HG03575 (cell line): ENCODE results near the gene SP3.

ENCODE experiments used
- ATAC-seq: cut with Tn5 transposase; IDR thresholded peaks from one replicate; pipeline ENCODE4 v1.9.1; 2021; ENCODE audit not compliant: unreplicated experiment, insufficient number of reproducible peaks, low FRiP score; ENCODE audit errors: extremely low read depth

The SP3 gene

DNA sequence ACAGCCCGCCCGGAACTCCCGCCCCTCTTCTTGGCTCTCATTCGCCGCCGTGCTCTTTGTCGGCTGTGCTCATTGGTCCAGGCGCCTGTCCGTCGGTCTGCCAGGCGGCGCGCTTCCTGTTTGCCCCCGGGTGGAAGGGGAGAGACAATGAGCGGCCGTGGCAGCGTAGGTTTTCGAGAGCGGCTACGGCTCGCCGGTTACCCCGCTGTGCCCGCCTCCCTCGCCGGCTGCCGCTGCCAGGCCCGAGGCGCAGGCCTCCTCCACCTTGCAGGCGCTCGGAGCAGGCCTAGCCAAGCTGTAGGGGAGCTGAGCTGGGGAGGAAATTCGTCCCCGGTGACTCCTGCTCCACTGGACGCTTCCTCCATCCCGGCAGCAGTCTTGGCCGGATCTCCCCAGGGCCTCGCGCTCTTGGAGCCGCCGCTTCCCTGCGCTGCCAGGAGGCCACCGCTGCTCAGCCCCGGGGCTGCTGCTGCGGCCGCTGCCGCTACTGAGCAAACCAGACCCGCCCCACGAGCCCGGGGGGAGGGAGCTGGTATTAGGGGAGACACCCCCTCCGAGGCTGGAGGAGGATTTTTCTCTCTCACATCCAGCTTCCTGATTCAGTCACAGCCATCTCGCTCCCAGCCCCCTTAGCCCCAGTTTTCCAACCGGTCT lies at the start of gene SP3:
Gene SP3 (minus strand): TSS at position 2 of the 654 bp plus-strand sequence. CDS start 202 bp downstream, outside the sequence.
- ATAC-seq = peak; percentile 38

DNA sequence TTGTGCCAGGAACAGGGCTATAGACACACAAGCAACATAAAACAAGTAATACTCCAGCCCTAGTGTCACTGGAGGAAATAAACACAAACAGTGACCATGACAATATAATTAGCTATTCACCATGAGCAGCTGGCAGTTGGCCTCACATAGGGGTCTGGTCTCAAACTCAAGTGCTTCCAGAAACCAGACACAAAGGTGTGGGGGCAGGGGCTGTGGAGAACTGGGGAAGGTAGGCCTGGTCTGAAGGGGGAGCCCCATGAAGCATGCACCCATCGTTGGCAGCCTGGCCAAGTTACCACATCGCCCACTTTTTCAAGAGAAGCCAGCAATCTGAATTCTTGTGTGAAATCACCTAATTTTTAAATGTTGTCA lies 49.5 kb upstream of the SP3 start:
- ATAC-seq = no peak

DNA sequence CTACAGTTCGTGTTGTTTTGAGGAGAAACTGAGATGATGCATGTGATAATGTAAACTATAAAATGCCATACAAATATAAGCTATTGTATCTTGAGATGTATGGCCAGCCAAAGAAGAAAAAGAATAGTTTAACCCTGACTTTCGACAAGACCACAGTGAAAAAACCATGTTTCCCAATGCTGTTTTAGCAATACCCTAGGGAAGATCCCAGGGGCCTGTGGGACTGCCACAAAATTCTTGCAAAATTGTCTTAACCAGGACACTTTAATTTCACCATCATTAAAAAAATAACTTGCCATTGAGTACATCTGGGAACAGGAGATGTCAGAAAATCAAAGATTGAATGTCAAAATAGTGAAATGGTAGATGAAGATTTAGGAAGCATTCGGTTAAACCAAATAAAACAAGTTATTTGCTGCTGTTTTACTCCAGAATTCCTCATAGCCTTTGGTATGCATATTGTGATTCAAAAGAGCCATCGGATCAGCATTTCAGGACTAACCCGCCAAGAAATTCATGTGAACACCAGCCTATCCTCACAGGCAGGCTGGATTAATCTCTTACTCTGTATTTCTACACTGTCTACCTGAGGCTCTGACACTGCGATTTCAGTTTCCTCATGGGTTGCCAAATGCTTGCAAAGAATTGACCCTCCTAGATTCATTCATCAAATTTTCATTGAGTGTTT lies 49.0 kb upstream of the SP3 start:
- no peak for ATAC-seq

DNA sequence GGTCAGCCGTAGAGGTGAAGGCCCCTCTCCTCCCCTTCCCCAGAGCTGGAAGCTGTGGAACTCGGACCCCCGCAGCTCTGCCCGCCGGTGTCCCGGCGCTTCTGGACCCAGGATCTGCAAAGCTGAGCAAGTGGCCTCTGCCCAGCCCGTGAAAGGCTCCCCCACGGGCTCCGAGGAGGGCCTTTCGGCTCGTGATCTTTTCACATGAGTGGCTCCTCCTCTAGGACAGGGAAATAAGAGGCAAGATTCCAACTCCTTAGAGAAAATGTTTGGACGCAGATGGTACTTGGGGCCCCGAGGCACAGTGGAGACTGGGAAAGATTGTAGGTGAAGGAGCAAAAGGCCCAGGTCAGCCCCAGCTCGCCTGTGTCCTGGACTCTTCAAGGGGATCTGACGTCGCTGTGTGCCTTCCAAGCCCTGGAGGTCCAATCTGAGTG lies 48.2 kb upstream of the SP3 start:
- no peak for ATAC-seq

DNA sequence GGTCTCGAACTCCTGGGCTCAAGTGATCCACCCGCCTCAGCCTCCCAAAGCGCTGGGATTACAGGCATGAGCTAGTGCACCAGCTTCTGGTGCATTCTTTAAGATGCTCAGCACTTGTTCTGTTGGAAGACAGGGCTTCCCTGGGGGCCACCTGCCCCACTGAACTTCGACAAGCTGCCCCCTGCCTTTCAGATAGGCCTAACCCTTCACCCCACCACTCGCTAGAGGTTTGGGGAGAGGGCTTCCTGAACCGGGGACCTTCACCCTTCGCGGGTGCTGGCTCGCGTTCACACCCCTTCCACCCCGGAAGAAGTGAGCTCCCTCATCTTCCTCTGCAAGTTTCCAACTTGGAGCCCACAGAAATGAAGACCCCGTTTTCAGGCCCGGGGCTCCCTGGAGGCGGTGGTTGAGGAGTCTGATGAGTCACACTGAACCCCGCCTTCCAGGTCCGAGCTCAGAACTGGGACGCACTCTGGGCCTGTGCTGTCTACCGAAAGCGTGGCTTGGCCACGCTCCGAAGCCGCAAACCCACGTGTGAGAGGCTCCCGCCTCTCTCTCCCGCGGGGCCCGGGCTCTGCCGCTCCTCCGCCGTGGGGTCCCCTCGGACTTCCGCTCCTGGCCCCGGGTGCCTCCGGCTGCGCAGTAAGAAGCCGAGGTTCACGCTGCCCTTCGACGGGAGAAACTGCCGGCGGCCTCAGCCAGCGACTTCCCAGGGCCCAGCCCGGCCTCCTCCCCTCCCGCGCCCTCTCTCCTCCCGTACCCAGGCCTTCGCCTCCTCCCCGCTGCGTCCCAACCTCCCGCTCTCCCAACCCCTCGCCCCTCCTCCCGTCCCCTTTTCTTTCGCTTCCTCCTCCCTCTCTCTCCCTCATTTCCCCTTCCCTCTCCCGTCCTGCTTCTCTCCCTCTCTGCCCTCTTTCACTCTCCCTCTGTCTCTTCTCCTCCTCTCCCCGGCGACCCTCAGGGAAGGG lies 47.5 kb upstream of the SP3 start:
- ATAC-seq = no peak

DNA sequence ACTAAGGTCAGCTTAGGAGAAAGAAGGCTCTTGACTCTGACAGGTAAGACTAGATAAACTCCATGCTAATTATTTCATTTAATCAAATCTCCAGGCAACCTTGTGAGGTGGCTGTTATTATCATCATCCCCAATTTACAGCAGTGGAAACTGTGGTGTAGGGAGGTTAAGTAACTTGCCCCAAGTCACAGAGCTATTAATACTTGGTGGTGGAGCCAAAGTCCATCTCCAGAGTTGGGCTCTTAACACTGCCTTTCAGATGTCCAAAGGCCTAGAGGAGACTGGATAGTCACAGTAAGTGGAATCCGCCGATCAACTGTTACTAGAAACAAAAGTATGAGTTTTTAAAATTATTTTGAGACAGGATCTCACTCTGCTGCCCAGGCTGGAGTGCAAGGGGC lies 46.6 kb upstream of the SP3 start:
- no peak for ATAC-seq

DNA sequence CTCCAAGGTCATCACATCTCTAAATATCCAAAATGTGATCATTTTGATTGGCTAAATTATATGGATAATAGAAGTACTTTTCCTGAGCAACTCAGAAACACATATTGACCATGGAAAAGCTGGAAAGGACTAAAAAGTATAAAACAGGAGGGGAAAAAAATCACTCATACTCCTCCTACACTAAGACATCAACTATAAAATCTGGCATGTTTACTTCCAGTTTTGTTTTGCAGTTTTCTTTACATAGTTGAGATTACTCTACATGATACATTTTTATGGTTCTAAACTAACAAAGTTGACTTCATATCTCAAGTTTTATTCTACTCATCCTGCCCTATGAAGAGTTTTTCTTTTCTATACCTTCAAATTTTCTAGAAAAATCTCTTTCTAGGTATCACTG lies 46.0 kb upstream of the SP3 start:
- no peak for ATAC-seq

DNA sequence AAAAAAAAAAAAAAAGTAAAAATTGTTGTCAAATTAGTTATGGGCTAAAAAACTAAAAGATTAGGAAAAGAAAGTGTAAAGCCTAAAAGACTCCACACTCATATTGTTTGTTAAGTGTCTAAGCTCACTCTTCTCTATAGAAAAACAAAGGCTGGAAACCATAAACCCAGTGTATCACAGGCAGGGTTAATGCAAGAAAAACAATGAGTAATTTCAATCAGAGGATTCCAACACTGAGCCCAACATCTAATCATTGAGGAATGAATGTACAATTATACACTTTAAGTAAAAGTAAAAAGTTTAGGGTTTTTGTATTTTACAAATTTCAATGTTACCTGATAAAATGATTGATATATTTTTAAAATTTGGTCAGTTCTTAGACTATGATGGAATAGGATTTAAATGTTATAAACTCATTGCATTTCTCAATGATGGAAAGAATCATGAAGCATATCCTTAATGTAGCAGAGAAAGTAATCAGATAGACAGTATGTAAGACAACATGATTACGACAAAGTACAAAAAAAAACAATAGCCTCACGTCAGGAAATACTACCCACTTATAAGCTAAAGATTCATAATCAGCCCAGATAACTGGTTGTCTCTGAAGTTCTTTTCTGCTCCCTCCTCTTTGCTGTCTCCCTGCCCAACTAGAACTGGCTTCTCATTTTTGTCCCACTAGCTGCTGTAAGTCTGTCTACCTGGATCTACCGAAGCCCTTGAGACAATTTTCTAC lies 44.5 kb upstream of the SP3 start:
- ATAC-seq = no peak

DNA sequence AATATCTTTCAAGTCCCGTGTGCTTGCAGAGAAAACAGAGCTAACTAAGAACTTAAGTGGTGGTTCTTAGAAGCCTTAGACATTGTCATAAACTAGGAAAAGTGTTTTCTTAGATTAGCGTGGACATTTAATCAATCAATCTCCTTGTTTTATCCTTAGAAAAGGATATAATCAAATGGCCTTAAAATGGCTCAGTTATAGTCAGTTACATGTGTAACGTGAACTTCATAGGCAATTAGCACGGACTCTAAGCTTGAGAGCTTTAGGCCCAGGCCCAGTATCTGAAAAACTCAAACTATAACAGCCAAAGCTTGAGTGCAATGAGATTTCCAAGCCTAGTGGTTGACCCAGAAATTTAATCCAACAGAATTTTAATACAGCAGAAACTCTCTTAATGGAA lies 43.5 kb upstream of the SP3 start:
- no peak for ATAC-seq

DNA sequence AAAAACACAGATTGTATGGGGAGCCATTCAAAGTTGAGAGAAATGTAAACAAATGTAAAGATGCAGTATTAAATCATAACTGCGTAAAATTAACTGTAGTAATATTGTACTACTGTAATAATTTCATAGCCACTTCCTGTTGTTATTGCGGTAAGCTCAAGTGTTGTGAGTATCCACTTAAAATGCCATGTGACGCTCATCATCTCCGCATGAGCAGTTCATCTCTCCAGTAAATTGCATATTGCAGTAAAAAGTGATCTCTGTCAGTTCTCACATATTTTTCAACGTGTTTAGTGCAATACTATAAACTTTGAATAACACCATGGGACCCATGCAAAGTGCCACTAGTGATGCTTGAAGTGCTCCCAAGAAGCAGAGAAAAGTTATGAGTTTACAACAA lies 41.8 kb upstream of the SP3 start:
- no peak for ATAC-seq

DNA sequence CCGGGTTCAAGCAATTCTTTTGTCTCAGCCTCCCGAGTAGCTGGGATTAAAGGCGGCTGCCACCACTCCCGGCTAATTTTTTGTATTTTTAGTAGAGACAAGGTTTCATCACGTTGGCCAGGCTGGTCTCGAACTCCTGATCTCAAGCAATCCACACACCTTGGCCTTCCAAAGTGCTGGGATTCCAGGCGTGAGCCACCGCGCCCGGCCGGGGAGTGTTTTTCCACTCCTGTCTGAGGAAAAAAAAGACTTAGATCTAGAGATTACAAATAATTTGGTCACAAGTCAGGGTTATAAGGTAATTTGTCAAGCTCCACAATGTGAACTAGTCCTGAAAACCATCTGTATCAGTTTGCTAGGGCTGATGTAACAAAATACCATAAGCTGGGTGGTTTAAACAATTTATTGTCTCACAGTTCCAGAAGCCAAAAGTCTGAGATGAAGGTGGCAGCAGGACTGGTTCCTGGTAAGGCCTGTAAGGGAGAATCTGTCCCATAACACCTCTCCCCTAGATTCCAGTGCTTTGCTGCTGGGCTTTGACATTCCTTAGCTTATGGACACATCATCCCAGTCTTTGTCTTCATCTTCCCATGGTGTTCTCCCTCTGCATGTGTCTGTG lies 40.7 kb upstream of the SP3 start:
- ATAC-seq = no peak

DNA sequence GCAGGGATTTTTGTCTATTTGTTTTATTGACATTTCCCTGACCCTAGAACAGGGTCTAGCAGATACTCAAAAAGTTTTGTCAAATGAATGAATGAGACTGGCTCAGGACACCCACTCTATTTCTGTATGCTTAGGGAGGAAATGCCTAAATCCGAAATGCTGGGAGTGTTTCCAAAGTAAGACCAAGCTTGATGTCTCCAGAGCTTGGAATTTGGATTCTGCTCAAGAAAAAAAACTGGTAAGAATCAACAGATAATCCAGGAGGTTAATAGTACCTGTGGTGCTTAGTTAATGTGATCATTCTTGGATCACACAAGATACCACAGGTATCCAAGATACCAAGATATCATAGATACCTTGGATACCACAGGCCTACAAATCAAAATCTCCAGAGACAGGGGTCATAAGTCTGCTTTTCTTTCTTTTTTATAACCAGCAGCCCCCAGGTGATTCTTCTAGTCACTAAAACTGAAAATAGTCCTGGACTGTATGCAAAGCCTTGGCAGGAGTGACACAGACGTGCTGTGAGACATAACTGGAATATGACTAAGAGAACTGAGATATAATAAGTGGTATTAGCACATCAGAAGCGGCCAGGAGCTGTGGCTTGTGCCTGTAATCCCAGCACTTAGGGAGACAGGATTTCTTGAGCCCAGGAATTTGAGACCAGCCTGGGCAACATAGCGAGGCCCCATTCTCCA lies 39.9 kb upstream of the SP3 start:
- no peak for ATAC-seq

DNA sequence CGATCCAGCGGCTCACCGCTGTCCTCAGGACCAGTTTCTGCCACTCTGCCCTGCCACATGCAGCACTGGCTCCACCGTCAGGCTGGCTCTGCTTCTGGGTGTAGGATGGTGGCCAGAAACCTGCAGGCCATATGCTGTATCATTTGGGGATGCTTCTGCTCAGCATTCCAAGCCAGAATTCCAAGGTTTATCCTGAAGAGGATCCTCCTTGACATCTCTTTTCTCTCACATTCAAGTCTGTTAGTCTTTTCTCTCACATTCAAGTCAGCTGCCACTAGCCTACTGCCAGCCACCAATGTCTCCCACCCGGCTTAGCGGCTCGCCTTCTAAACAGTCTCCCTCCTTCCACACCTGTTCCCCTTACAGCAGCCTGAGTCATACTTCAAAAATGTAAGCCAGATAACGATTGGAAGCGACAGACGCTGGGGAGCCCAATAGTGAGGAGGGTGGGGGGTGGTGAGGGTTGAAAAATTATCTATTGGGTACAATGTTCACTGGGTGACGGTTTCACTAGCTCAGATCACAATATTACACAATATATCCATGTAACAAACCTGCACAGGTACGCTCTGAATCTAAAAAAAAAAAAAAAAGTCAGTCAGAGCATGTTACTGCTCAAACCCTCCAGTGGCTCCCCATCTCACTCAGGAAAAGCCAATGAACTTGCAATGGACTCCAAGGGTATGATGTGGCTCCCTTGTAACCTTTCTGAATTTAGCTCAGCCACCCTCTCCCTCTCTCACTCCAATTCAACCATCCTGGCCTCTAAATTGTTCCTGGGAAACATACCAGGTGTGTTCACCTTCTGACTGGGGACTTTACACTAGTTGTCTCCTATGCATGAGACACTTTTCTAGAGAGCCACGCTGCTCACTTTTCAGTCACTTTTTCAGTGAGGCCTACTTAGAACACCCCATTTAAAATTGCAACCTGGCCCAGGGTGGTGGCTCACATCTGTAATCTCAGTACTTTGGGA lies 38.8 kb upstream of the SP3 start:
- ATAC-seq = no peak

DNA sequence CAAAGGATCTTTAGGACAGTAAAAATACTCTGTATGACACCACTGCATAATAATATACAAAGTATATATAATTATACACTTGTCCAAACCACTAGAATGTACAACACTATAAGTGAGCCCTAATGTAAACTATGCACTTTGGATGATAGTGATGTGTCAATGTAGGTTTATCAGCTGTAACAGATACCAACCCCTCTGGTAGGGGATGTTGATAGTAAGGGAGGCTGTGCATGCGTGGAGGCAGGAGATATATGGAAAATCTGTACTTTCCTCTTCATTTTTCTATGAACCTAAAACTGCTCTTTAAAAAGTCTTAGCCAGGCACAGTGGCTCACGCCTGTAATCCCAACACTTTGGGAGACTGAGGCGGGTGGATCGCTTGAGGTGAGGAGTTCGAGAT lies 37.5 kb upstream of the SP3 start:
- ATAC-seq = no peak

DNA sequence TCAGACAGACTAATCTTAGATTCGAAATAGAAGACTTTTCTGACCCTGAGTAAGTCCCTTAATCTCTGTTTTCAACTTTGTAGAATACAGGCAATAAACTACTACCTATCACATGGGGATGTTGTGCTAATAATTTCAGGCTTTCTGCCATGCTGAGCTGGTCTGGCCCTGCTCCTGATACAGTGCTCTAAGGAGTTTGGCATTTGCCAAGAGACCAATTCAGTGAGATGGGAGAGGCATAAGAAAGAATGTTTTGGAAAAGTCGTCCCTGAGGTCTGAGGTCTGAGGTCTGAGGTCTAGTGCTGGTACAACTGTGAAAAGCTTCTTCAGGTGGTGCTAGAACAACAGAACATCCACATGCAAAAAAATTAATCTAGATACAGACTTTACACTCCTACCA lies 35.9 kb upstream of the SP3 start:
- no peak for ATAC-seq

DNA sequence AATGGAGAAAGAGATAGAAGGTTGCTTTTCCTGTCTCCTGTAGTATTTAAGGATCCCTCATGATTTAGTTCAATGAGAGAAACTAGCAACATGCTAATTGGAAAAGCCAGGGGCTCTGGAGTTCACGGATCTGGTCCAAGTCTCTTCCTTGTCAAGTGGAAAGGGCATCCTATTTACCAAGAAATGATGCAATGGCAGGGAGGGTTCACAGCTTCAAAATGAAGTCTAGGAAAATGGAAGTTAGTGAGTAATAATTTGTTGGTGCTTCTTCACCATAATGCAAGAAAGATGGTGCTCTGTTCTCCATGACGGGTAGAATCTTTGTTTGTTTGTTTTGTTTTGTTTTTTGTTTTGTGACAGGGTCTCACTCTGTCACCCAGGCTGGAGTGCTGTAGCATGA lies 34.6 kb upstream of the SP3 start:
- no peak for ATAC-seq

DNA sequence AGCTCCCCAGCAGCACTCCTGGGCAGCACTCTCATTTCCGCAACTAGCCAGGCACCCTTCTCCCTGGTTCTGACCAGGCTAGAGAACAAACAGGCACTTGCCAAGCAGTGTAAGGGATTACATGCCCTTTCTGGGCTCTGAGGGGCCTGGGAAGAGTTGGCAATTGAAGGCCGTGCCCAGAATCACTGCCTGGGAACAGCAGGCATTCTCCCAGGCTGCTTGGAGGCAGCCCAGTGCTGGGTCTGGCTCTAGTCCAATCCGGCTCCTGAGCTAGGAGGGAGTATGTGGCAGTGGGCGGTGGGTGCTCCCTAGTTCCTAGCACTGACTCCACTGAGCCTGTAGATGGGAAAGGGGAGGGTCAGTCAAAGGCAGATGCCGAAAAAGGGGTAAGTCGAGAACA lies 34.1 kb upstream of the SP3 start:
- no peak for ATAC-seq
